ENCODE measurements around the gene LTBP4. TPM values are rescaled to one million over a fixed set of nuclear protein-coding genes. Genes with fewer than 3 reads are reported as not detected.
A peak's percentile ranks its signal among the peaks of the same experiment; 100 is the strongest.

The LTBP4 gene
- total RNA-seq, 5 donors from 2014 or later (not counting 1 experiment from before 2014, with no cell fraction given): 90.9 to 215 (median 160) TPM

- H3K27ac ChIP-seq (ENCODE audit: low read length): no peak overlapping the region
- H3K4me1 Mint-ChIP-seq: peaks cover 14 to 23% (median 18%) of the 10 kb centered on the region in 3 donors
These were observed 19.6 kb upstream of the LTBP4 start for GRCh38 chr19:40581531-40581930.

GRCh38 chr19:40582467-40582866 is 18.7 kb upstream of the LTBP4 start:
- H3K9me3 Mint-ChIP-seq: no peaks in the 10 kb centered on the region
- no peak overlapping the region for H3K4me3 ChIP-seq (ENCODE audit: control insufficient read depth in 1 of 2, extremely low read depth in 1 of 2, low read length in 1 of 2)
- DNase-seq (no peak), ATAC-seq (replicated peaks in 1 of 4) (no peak)
- H3K27ac ChIP-seq (ENCODE audit: low read length): no peak overlapping the region
- ChIA-PET POLR2A (no interaction called here), CTCF (no interaction called here)
- H3K27me3 ChIP-seq (replicated peaks in 1 of 2; ENCODE audit: control insufficient read depth in 2 of 2, extremely low read depth in 1 of 2, insufficient read depth in 2 of 2, low read length in 1 of 2): no peaks in the 10 kb centered on the region
- H3K9me3 ChIP-seq: no peaks in the 10 kb centered on the region
- peak overlapping the region in 1 of 2 donors; percentile 25 for H3K27ac Mint-ChIP-seq
- peaks cover 14 to 20% (median 15%) of the 10 kb centered on the region in 3 donors for H3K4me1 Mint-ChIP-seq
- H3K4me3 Mint-ChIP-seq: no peak overlapping the region
- peaks cover 0 to 13% of the 10 kb centered on the region in 2 experiments for H3K4me1 ChIP-seq (ENCODE audit: control insufficient read depth in 1 of 2, extremely low read depth in 1 of 2, insufficient read depth in 2 of 2, low read length in 2 of 2)
- H3K27me3 Mint-ChIP-seq: no peaks in the 10 kb centered on the region
- peaks cover 56% of the 10 kb centered on the region for H3K36me3 Mint-ChIP-seq
- 100% methylated on average over 1 of the region's 2 CpGs for WGBS (ENCODE audit: insufficient coverage)
- H3K36me3 ChIP-seq (ENCODE audit: control insufficient read depth in 2 of 2, extremely low read depth in 1 of 2, insufficient read depth in 1 of 2, low read length in 1 of 2): peaks cover 8 to 71% of the 10 kb centered on the region in 2 donors

More at GRCh38 chr19:40581531-40581930, 19.6 kb upstream of the LTBP4 start:
- peaks cover 50% of the 10 kb centered on the region for H3K36me3 Mint-ChIP-seq
- no peak for DNase-seq
- Histone ChIP-seq H3K9me3 (no peaks in the 10 kb centered on the region), H3K4me3 (ENCODE audit: control insufficient read depth in 1 of 2, extremely low read depth in 1 of 2, low read length in 1 of 2) (no peak overlapping the region), H3K4me1 (ENCODE audit: control insufficient read depth in 1 of 2, extremely low read depth in 1 of 2, insufficient read depth in 2 of 2, low read length in 2 of 2) (peaks cover 0 to 17% of the 10 kb centered on the region in 2 experiments), H3K36me3 (ENCODE audit: control insufficient read depth in 2 of 2, extremely low read depth in 1 of 2, insufficient read depth in 1 of 2, low read length in 1 of 2) (peaks cover 8 to 61% of the 10 kb centered on the region in 2 donors), H3K27me3 (replicated peaks in 1 of 2; ENCODE audit: control insufficient read depth in 2 of 2, extremely low read depth in 1 of 2, insufficient read depth in 2 of 2, low read length in 1 of 2) (no peaks in the 10 kb centered on the region)
- H3K27me3 Mint-ChIP-seq: no peaks in the 10 kb centered on the region
- ATAC-seq (replicated peaks in 1 of 4): no peak
- H3K4me3 Mint-ChIP-seq: no peak overlapping the region
- no peak overlapping the region for H3K27ac Mint-ChIP-seq
- POLR2A ChIA-PET: no interaction called here
- 96% methylated on average over 5 of the region's 5 CpGs for WGBS (ENCODE audit: insufficient coverage)
- CTCF ChIA-PET: interaction anchor here in 1 of 2 donors (1.0 kb wide), 1 partner anchor 53 kb away, joined by 6 read pairs; no protein-coding TSS in a partner anchor
- no peaks in the 10 kb centered on the region for H3K9me3 Mint-ChIP-seq

GRCh38 chr19:40583283-40583682 is 17.9 kb upstream of the LTBP4 start:
- ChIA-PET POLR2A (interaction anchor here in 1 of 2 donors (0.5 kb wide), 1 partner anchor 52 kb away, joined by 5 read pairs; no protein-coding TSS in a partner anchor), CTCF (no interaction called here)
- H3K27me3 Mint-ChIP-seq: no peaks in the 10 kb centered on the region
- H3K4me3 ChIP-seq (ENCODE audit: control insufficient read depth in 1 of 2, extremely low read depth in 1 of 2, low read length in 1 of 2): no peak overlapping the region
- 91% methylated on average over 5 of the region's 14 CpGs for WGBS (ENCODE audit: insufficient coverage)
- no peaks in the 10 kb centered on the region for H3K9me3 ChIP-seq
- peaks cover 58% of the 10 kb centered on the region for H3K36me3 Mint-ChIP-seq
- H3K36me3 ChIP-seq (ENCODE audit: control insufficient read depth in 2 of 2, extremely low read depth in 1 of 2, insufficient read depth in 1 of 2, low read length in 1 of 2): peaks cover 8 to 72% of the 10 kb centered on the region in 2 donors
- ATAC-seq (replicated peaks in 1 of 4) (no peak), DNase-seq (no peak)
- H3K4me3 Mint-ChIP-seq: no peak overlapping the region
- no peaks in the 10 kb centered on the region for H3K27me3 ChIP-seq (replicated peaks in 1 of 2; ENCODE audit: control insufficient read depth in 2 of 2, extremely low read depth in 1 of 2, insufficient read depth in 2 of 2, low read length in 1 of 2)
- no peak overlapping the region for H3K27ac Mint-ChIP-seq
- peaks cover 0 to 5% of the 10 kb centered on the region in 2 experiments for H3K4me1 ChIP-seq (ENCODE audit: control insufficient read depth in 1 of 2, extremely low read depth in 1 of 2, insufficient read depth in 2 of 2, low read length in 2 of 2)
- H3K27ac ChIP-seq (ENCODE audit: low read length): no peak overlapping the region
- H3K4me1 Mint-ChIP-seq: peaks cover 5 to 11% (median 7%) of the 10 kb centered on the region in 3 donors
- H3K9me3 Mint-ChIP-seq: no peaks in the 10 kb centered on the region

DNA sequence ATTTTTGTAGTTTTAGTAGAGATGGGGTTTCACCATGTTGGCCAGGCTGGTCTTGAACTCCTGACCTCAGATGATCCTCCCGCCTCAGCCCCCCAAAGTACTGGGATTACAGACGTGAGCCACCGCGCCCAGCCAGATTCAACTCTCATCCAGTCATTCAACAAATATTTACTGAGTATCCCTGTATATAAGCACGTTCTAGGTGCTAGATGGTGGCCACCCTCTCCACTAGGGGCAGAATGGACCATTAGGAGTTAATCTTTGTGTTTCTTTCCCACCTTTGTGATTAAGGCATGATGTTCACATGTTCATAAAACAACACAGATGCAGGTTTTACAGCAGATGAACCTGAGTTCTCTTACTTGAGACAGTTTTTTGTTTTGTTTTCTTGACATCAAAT is 17.2 kb upstream of the LTBP4 start:
- ChIA-PET CTCF (no interaction called here), POLR2A (no interaction called here)
- Mint-ChIP-seq H3K4me3 (no peak overlapping the region), H3K27ac (no peak overlapping the region), H3K36me3 (peaks cover 55% of the 10 kb centered on the region), H3K9me3 (no peaks in the 10 kb centered on the region), H3K4me1 (peaks cover 0 to 6% (median 2%) of the 10 kb centered on the region in 3 donors), H3K27me3 (no peaks in the 10 kb centered on the region)
- H3K36me3 ChIP-seq (ENCODE audit: control insufficient read depth in 2 of 2, extremely low read depth in 1 of 2, insufficient read depth in 1 of 2, low read length in 1 of 2): peaks cover 12 to 79% of the 10 kb centered on the region in 2 donors
- ATAC-seq (replicated peaks in 1 of 4) (no peak), DNase-seq (no peak)
- no peaks in the 10 kb centered on the region for H3K27me3 ChIP-seq (replicated peaks in 1 of 2; ENCODE audit: control insufficient read depth in 2 of 2, extremely low read depth in 1 of 2, insufficient read depth in 2 of 2, low read length in 1 of 2)
- no peaks in the 10 kb centered on the region for H3K9me3 ChIP-seq
- no CpG with 5 or more reads among the region's 5 CpGs for WGBS (ENCODE audit: insufficient coverage)
- no peak overlapping the region for H3K27ac ChIP-seq (ENCODE audit: low read length)
- no peak overlapping the region for H3K4me3 ChIP-seq (ENCODE audit: control insufficient read depth in 1 of 2, extremely low read depth in 1 of 2, low read length in 1 of 2)
- no peaks in the 10 kb centered on the region for H3K4me1 ChIP-seq (ENCODE audit: control insufficient read depth in 1 of 2, extremely low read depth in 1 of 2, insufficient read depth in 2 of 2, low read length in 2 of 2)

- Mint-ChIP-seq H3K9me3 (no peaks in the 10 kb centered on the region), H3K36me3 (peaks cover 55% of the 10 kb centered on the region), H3K4me3 (no peak overlapping the region), H3K27me3 (no peaks in the 10 kb centered on the region), H3K4me1 (peaks cover 0 to 6% (median 0%) of the 10 kb centered on the region in 3 donors), H3K27ac (peak overlapping the region in 1 of 2 donors; percentile 46)
- H3K9me3 ChIP-seq: no peaks in the 10 kb centered on the region
- peaks cover 10 to 76% of the 10 kb centered on the region in 2 donors for H3K36me3 ChIP-seq (ENCODE audit: control insufficient read depth in 2 of 2, extremely low read depth in 1 of 2, insufficient read depth in 1 of 2, low read length in 1 of 2)
- no peaks in the 10 kb centered on the region for H3K4me1 ChIP-seq (ENCODE audit: control insufficient read depth in 1 of 2, extremely low read depth in 1 of 2, insufficient read depth in 2 of 2, low read length in 2 of 2)
- H3K27ac ChIP-seq (ENCODE audit: low read length): no peak overlapping the region
- H3K27me3 ChIP-seq (replicated peaks in 1 of 2; ENCODE audit: control insufficient read depth in 2 of 2, extremely low read depth in 1 of 2, insufficient read depth in 2 of 2, low read length in 1 of 2): no peaks in the 10 kb centered on the region
- ATAC-seq (replicated peaks in 1 of 4) (no peak), DNase-seq (no peak)
- POLR2A ChIA-PET: no interaction called here
- WGBS (ENCODE audit: insufficient coverage): 91% methylated on average over 4 of the region's 11 CpGs
- H3K4me3 ChIP-seq (ENCODE audit: control insufficient read depth in 1 of 2, extremely low read depth in 1 of 2, low read length in 1 of 2): no peak overlapping the region
- CTCF ChIA-PET: interaction anchor here in 1 of 2 donors (0.7 kb wide), 1 partner anchor 122 kb away, joined by 3 read pairs; no protein-coding TSS in a partner anchor
These were observed 15.8 kb upstream of the LTBP4 start for GRCh38 chr19:40585241-40585981.

DNA sequence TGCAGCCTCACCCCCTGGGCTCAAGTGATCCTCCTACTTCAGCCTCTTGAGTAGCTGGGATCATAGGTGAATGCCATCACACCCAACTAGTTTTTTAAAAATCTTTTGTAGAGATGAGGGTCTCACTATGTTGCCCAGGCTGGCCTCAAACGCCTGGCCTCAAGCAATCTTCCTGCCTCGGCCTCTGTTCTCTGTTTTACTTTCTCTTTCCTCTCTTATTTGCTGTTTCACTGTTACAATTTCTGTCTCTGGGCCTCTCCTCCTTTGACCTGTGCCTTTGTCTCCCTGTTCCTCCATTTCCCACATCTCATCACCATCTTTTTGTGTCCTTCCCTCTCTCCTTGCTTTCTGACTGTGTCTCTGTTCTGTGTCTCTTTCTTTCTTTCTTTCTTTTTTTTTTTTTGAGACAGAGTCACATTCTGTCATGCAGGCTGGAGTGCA is 15.2 kb upstream of the LTBP4 start:
- H3K27me3 Mint-ChIP-seq: no peaks in the 10 kb centered on the region
- peaks cover 14 to 75% of the 10 kb centered on the region in 2 donors for H3K36me3 ChIP-seq (ENCODE audit: control insufficient read depth in 2 of 2, extremely low read depth in 1 of 2, insufficient read depth in 1 of 2, low read length in 1 of 2)
- peaks cover 49% of the 10 kb centered on the region for H3K36me3 Mint-ChIP-seq
- 93% methylated on average over 2 of the region's 2 CpGs for WGBS (ENCODE audit: insufficient coverage)
- no peak overlapping the region for H3K4me3 ChIP-seq (ENCODE audit: control insufficient read depth in 1 of 2, extremely low read depth in 1 of 2, low read length in 1 of 2)
- H3K9me3 ChIP-seq: no peaks in the 10 kb centered on the region
- H3K27ac ChIP-seq (ENCODE audit: low read length): no peak overlapping the region
- no peak for DNase-seq
- H3K4me3 Mint-ChIP-seq: no peak overlapping the region
- H3K27me3 ChIP-seq (replicated peaks in 1 of 2; ENCODE audit: control insufficient read depth in 2 of 2, extremely low read depth in 1 of 2, insufficient read depth in 2 of 2, low read length in 1 of 2): no peaks in the 10 kb centered on the region
- no peaks in the 10 kb centered on the region for H3K4me1 ChIP-seq (ENCODE audit: control insufficient read depth in 1 of 2, extremely low read depth in 1 of 2, insufficient read depth in 2 of 2, low read length in 2 of 2)
- peak overlapping the region in 1 of 2 donors; percentile 46 for H3K27ac Mint-ChIP-seq
- H3K4me1 Mint-ChIP-seq: peaks cover 0 to 4% (median 0%) of the 10 kb centered on the region in 3 donors
- CTCF ChIA-PET: no interaction called here
- ATAC-seq (replicated peaks in 1 of 4): no peak
- POLR2A ChIA-PET: no interaction called here
- no peaks in the 10 kb centered on the region for H3K9me3 Mint-ChIP-seq
